PC-9 (cell line): ENCODE results near the gene PRKG1.

ENCODE experiments used
- CTCF ChIP-seq: fragments of 200-600 bp; sonication (generic); conservative IDR thresholded peaks from 2 replicates; pipeline ENCODE4 v1.6.1; 2017; ENCODE audit warnings: mixed run types, antibody characterized with exemption, mild to moderate bottlenecking, moderate library complexity
- EZH2 ChIP-seq: fragments of 200-600 bp; sonication (generic); IDR thresholded peaks from 2 replicates; pipeline ENCODE4 v1.8.0; 2017; ENCODE audit warnings: antibody characterized with exemption, low read depth

- TF ChIP-seq CTCF (no peak), EZH2 (no peak)
These were observed 1178.0 kb downstream of the PRKG1 start for GRCh38 chr10:52252307-52252706.
